HG03280 (cell line): ENCODE results near the gene CKMT2.

ENCODE experiments used
- ATAC-seq: cut with Tn5 transposase; IDR thresholded peaks from one replicate; pipeline ENCODE4 v1.9.1; 2021; ENCODE audit warnings: mild to moderate bottlenecking, moderate library complexity; ENCODE audit not compliant: unreplicated experiment

The CKMT2 gene

GRCh38 chr5:81214848-81215247, 18.3 kb upstream of the CKMT2 start:
- ATAC-seq: no peak

DNA sequence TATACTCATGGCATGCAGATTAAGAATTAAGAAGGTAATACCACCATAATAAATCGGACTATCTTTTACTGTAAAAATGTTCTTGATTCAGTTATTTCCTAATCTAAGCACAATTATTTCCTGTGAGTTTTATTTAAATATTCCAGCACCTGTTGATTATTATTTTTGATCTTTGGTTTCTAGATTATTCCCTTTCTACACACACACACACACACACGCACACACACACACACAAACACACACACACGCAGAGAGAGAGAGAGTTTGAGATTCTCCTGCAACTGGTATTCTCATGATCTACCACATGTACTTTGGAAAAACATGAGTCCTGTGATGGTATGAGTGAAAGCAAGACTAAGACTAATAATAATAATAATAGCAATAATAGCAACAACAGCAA, 17.0 kb upstream of the CKMT2 start:
- no peak for ATAC-seq

- ATAC-seq: no peak
Observed at GRCh38 chr5:81219389-81219788, 13.7 kb upstream of the CKMT2 start.

GRCh38 chr5:81222285-81222684, 10.8 kb upstream of the CKMT2 start:
- no peak for ATAC-seq

GRCh38 chr5:81225463-81225862, 7.7 kb upstream of the CKMT2 start:
- no peak for ATAC-seq

- ATAC-seq: no peak
Observed at GRCh38 chr5:81226286-81226685, 6.8 kb upstream of the CKMT2 start.

GRCh38 chr5:81226949-81227348, 6.2 kb upstream of the CKMT2 start:
- no peak for ATAC-seq

- ATAC-seq: no peak
Observed at GRCh38 chr5:81228084-81228483, 5.0 kb upstream of the CKMT2 start.

DNA sequence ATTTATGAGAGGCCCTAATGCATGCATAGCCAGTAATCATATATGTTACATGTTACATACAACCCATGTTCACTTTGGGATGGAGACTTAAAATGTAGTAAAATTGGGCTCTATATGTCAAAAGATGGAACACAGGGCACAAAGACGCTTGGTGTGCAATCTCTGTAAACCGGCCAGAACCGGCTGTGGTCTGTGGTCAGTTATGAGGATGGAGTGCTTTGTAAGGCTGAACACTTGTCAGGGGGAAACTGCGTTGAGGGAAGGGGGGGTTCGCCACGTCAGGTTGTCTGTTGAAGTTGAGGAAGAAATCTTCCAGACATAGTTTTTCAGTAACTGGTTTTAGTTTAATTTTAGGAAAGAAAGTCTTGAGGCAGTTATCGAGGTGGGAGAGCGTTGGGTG, 2.7 kb upstream of the CKMT2 start:
- ATAC-seq: no peak

GRCh38 chr5:81232464-81233079, 550 bp upstream of the CKMT2 start:
- no peak for ATAC-seq

GRCh38 chr5:81234299-81234698, 1.2 kb downstream of the CKMT2 start:
- ATAC-seq: no peak

GRCh38 chr5:81234801-81235200, 1.7 kb downstream of the CKMT2 start:
- ATAC-seq: no peak

DNA sequence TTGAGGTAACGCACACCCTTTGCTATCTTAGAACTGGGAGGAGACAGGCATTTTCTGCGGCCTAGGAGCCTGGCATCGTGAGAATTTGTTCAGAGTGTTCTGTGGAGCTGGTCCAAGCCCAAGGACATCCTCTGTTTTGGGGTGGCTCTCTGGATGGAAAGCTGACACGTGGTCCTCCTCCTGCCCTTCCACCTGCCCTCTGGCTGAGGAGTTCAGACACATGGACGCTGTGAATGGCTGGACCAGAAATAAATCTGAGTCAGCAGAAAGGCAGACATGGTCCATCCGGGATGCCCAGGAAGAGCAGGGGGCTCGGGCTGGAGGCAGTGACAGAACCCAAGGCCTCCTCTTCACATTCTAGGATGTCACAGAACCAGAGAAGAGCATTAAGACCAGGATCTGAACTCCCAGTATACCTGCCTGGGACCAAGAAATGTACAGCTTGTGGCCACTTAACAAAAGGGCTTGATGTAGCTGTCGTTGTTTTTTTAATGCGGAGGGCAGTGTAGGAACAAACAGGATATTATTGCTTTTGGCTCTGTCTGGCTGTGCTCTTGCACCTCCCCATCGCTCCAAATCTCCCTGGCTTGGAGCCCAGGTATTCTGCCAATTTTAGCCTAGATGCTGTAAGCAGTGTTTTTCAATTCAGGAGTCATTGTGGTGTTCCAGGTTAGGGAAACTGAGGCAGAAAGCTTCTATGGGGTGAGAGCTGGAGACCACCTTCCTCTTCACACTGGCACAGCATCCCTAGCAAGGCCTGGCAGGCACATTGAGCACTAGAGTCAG, 2.4 kb downstream of the CKMT2 start:
- no peak for ATAC-seq

DNA sequence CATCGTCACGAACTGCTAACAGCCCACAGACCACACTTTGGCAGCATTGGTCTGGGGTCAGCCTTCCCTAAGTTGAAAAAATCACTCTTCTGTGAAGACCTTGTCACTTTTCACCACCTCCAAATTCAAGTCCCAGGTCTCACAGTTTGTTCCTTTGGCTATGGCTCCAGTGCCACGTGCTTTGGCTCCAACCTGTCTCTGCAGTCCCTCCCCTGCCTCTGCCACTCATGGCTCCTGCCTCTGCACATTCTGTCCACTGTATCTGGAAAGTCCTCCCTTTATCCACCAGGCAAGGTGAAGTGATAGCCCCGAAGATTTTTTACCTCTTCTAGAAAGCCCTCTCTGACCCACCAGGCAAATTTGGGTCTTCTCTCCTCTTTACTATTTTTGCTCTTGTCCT, 5.3 kb downstream of the CKMT2 start:
- no peak for ATAC-seq

DNA sequence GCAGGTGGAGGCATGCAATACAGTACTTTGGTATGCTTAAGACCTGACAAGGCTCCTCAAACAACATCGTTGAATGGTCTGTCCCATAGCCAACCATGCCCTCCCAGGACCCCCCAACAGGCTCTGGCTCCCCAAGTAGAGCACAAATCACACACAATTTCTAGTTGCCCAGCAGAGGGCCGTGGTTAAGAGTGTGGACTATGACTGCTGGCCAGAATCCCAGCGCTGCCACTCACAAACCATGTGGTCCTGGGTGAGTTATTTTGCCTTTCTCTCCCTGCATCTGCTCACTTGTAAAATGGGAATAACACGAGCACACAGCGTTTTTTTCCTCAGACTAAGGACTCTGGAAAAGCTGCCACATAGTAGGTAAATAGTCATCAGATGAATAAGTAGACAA, 6.5 kb downstream of the CKMT2 start:
- no peak for ATAC-seq

- ATAC-seq: no peak
Observed at GRCh38 chr5:81241001-81241400, 7.9 kb downstream of the CKMT2 start.

- ATAC-seq: no peak
Observed at GRCh38 chr5:81241961-81242648, 9.0 kb downstream of the CKMT2 start.

- no peak for ATAC-seq
Observed at GRCh38 chr5:81242906-81243436, 9.8 kb downstream of the CKMT2 start.

DNA sequence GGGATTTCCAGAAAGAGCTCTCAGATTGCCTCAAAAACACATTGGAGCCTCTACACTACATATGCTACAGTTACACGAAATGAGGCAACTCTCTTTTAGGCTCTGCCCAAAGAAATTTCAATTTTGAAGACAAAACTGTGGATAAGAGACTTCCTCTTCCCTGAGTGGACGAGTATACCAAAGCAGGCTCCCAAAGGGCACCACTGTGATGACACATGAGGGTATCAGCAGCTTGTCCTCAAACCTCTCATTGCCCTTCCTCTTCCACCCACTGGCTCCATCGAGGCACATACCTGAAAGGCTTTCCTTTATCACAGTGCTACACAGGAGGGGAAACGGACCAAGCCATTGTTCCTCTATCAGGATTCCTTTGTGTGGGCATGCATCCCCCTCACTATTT, 11.3 kb downstream of the CKMT2 start:
- ATAC-seq: no peak

DNA sequence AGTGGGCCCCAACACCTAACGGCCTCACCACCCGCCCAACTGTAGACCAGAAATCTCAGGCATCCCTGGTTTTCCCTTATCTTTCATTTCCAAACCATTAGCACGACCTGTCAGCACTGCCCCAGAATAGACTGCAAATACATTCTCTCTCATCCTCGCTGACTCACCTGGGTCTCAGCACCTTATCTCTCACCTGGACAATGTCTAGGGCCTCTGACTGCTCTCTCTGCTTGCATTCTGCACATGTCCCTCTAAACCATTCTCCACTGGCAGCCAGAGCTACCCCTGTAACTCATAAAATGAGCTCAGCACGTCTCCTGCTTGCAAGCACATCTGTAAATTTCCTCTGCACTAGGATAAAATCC, 12.7 kb downstream of the CKMT2 start:
- ATAC-seq: no peak

DNA sequence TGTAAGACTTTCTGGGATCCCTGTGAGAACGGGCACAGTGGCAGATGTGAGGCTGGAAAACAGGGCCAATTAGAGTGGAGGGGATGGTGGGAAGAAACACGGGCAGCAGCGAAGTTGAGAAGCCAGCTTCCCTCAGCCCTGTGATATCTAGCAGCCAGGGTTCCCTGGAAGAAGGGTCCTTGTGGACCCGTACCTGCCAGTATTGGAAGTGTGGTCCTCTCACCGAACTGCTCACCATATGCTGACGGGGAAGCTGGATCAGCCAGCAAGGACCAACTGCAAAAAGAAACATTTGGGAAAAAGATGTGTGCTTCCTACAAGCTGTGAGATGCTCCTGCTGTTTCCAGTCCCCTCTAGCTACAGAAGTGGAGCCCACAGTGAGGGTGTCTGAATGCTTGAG, 13.6 kb downstream of the CKMT2 start:
- ATAC-seq: no peak

DNA sequence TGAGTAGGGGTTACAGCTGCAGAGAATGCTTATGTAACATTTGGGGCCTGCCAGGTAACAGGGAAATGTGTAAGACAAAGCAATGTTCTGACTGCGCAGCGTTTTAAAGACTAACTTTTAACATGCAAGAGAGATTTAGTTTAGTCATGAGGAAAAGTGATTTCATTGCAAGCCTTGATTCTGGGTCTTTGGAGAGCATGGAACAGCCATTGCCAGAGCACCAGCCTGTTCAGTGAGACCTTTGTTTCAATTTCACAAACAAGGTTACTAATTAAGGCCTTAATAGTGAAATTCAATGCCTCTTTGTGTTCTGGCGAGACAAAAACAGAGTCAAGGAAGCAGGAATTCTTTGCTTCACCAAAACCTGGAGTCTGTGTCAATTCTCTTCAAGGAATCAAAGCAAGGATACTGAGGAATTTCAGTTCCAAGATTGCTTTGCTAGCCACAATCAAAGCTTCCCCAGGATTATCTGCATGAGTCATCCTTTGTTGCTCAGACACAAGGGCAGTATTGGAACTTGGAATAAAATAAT, 14.4 kb downstream of the CKMT2 start:
- ATAC-seq: no peak
